Activated T-helper 17 cell treated with anti-CD3 and anti-CD28 coated beads, Interleukin-2, amount 50 U/mL, for 72 hours (primary cell): Measurements from ENCODE around the gene PGAM4. TPM values are rescaled to one million over a fixed set of nuclear protein-coding genes. Genes with fewer than 3 reads are reported as not detected.

Source experiments
- total RNA-seq, 2 donors: library from RNA; stranded (reverse); gene quantifications; one replicate each; pipeline ENCODE4 v1.2.3, GENCODE V29; 2022

Gene PGAM4
- total RNA-seq, 2 donors from 2014 or later = not detected

Other genes starting within 250 kb of the PGAM4 start
- 10 to 100 TPM; 70.2 to 74.5 TPM for gene ATRX, start 183.4 kb downstream of the PGAM4 start, total RNA-seq
- gene MAGT1, start 74.2 kb downstream of the PGAM4 start, total RNA-seq = 10 to 100 TPM; 28.6 to 43.2 TPM
- 100 to 1,000 TPM; 166 to 272 TPM for gene COX7B, start 70.2 kb downstream of the PGAM4 start, total RNA-seq
- gene ATP7A, start 58.9 kb downstream of the PGAM4 start, total RNA-seq = 10 to 100 TPM in 1 of 2 donors, 1 to 10 TPM in 1; 9.5 to 17.3 TPM
- gene PGK1, start 134.6 kb upstream of the PGAM4 start, total RNA-seq = 1,000 to 10,000 TPM; 1,373 to 1,720 TPM
- gene TAF9B, start 170.0 kb upstream of the PGAM4 start, total RNA-seq = 10 to 100 TPM; 13.4 to 20.6 TPM